HepG2 (cell line): ENCODE measurements around the gene SELENOM. TPM values are rescaled to one million over a fixed set of nuclear protein-coding genes. Genes with fewer than 3 reads are reported as not detected.

Experiments
- AGO1 ChIP-seq: fragments of 200-400 bp; formaldehyde crosslinking; IDR thresholded peaks from 2 replicates; pipeline ENCODE4 v1.6.1; 2017; ENCODE audit warnings: mild to moderate bottlenecking, low read depth, low read length, moderate library complexity; ENCODE audit not compliant: poor library complexity, severe bottlenecking
- HHEX ChIP-seq: IDR thresholded peaks from 2 replicates; pipeline ENCODE4 v1.6.1; 2016; ENCODE audit warnings: control low read depth
- HOXD1 ChIP-seq: sonication (generic); formaldehyde crosslinking; IDR thresholded peaks from 2 replicates; pipeline ENCODE4 v1.5.0; 2020; ENCODE audit warnings: missing genetic modification reagents
- MAFG ChIP-seq: sonication (generic); formaldehyde crosslinking; IDR thresholded peaks from 2 replicates; pipeline ENCODE4 v1.5.1; 2020; ENCODE audit warnings: mild to moderate bottlenecking, missing genetic modification reagents
- MAFK ChIP-seq, 2 experiments: IDR thresholded peaks in 1 of 2; conservative IDR thresholded peaks in 1 of 2; 2 replicates each; pipeline ENCODE4 v1.6.1; 2011; ENCODE audit warnings: improper control_type of control experiment in 2 of 2, low read length in 2 of 2
- MEF2D ChIP-seq: sonication (generic); formaldehyde crosslinking; IDR thresholded peaks from 2 replicates; pipeline ENCODE4 v1.5.1; 2020; ENCODE audit warnings: mild to moderate bottlenecking, missing genetic modification reagents
- NFKBIZ ChIP-seq: IDR thresholded peaks from 2 replicates; pipeline ENCODE4 v1.6.1; 2018; ENCODE audit warnings: missing genetic modification reagents, missing compliant biosample characterization
- SOX5 ChIP-seq: IDR thresholded peaks from 2 replicates; pipeline ENCODE4 v1.6.1; 2016; ENCODE audit warnings: borderline replicate concordance
- SP2 ChIP-seq: sonication (generic); formaldehyde crosslinking; IDR thresholded peaks from 2 replicates; pipeline ENCODE4 v1.5.1; 2020; ENCODE audit warnings: mild to moderate bottlenecking, missing genetic modification reagents
- SRY ChIP-seq: sonication (generic); formaldehyde crosslinking; IDR thresholded peaks from 2 replicates; pipeline ENCODE4 v1.8.0; 2022; ENCODE audit warnings: mild to moderate bottlenecking, missing genetic modification reagents
- TFDP2 ChIP-seq: sonication (generic); formaldehyde crosslinking; IDR thresholded peaks from 2 replicates; pipeline ENCODE4 v1.4.0; 2020; ENCODE audit warnings: missing genetic modification reagents
- THAP9 ChIP-seq: sonication (generic); formaldehyde crosslinking; IDR thresholded peaks from 2 replicates; pipeline ENCODE4; 2020; ENCODE audit warnings: missing genetic modification reagents, mild to moderate bottlenecking, borderline replicate concordance
- ZMYM2 ChIP-seq: sonication (generic); formaldehyde crosslinking; IDR thresholded peaks from 2 replicates; pipeline ENCODE4 v1.8.0; 2022; ENCODE audit warnings: mild to moderate bottlenecking, missing genetic modification reagents
- ZNF160 ChIP-seq: sonication (generic); formaldehyde crosslinking; IDR thresholded peaks from 2 replicates; pipeline ENCODE4 v1.8.0; 2022; ENCODE audit warnings: mild to moderate bottlenecking, inconsistent platforms, missing genetic modification reagents
- ZNF362 ChIP-seq: sonication (generic); formaldehyde crosslinking; IDR thresholded peaks from 2 replicates; pipeline ENCODE4 v1.4.0; 2020; ENCODE audit warnings: missing genetic modification reagents, mild to moderate bottlenecking, borderline replicate concordance
- ZNF629 ChIP-seq: sonication (generic); formaldehyde crosslinking; conservative IDR thresholded peaks from 2 replicates; pipeline ENCODE4 v1.5.0; 2020; ENCODE audit warnings: missing genetic modification reagents
- ZSCAN22 ChIP-seq: sonication (generic); formaldehyde crosslinking; IDR thresholded peaks from 2 replicates; pipeline ENCODE4 v1.4.0; 2020; ENCODE audit warnings: mild to moderate bottlenecking, missing genetic modification reagents
- ZSCAN5A ChIP-seq: sonication (generic); formaldehyde crosslinking; IDR thresholded peaks from 2 replicates; pipeline ENCODE4 v1.8.0; 2022; ENCODE audit warnings: mild to moderate bottlenecking, missing genetic modification reagents, borderline replicate concordance
- polyA plus RNA-seq, 8 experiments: library from polyadenylated mRNA; depleted of rRNA in 3 of 8; stranded (reverse) in 7 of 8; unstranded in 1 of 8; fragments of >200 nt; fragmentation: Illumina TruSeq in 4 of 8; extraction: Trizol in 4 of 8; gene quantifications; 2 replicates each; pipeline versions ENCODE4 v1.2.1 to v1.2.3, GENCODE V29; 2011 to 2016; ENCODE audit warnings: low read depth in 4 of 8, missing spikeins in 1 of 8, mixed read lengths in 1 of 8; ENCODE audit not compliant: insufficient read depth in 1 of 8
- total RNA-seq, 5 experiments: library from RNA; depleted of rRNA; stranded (reverse); fragments of >200 nt; fragmentation: Illumina TruSeq; extraction: Trizol; gene quantifications; 2 replicates each; pipeline ENCODE4 v1.2.3, GENCODE V29; 2016; ENCODE audit warnings: low read depth in 1 of 5
- TF ChIP-seq, protein P1 (sequence below): sonication (generic); formaldehyde crosslinking; IDR thresholded peaks from 2 replicates; pipeline ENCODE4 v1.4.0; 2020; ENCODE audit warnings: missing genetic modification reagents, mild to moderate bottlenecking, borderline replicate concordance
- TF ChIP-seq, protein P2 (sequence below): IDR thresholded peaks from 2 replicates; pipeline ENCODE4 v1.6.1; 2016; ENCODE audit warnings: mild to moderate bottlenecking, missing biosample characterization, missing genetic modification reagents

SELENOM gene
- total and polyA plus RNA-seq, 2 of the 13 experiments (the other 11 are each of a cell fraction or from before 2014, with no cell fraction given): 4.1 to 4.3 TPM

GRCh38 chr22:31055635-31056159, 51.7 kb downstream of the SELENOM start (continued):
- TF ChIP-seq TFDP2: peak; percentile 84
- TF ChIP-seq, protein P1, sequence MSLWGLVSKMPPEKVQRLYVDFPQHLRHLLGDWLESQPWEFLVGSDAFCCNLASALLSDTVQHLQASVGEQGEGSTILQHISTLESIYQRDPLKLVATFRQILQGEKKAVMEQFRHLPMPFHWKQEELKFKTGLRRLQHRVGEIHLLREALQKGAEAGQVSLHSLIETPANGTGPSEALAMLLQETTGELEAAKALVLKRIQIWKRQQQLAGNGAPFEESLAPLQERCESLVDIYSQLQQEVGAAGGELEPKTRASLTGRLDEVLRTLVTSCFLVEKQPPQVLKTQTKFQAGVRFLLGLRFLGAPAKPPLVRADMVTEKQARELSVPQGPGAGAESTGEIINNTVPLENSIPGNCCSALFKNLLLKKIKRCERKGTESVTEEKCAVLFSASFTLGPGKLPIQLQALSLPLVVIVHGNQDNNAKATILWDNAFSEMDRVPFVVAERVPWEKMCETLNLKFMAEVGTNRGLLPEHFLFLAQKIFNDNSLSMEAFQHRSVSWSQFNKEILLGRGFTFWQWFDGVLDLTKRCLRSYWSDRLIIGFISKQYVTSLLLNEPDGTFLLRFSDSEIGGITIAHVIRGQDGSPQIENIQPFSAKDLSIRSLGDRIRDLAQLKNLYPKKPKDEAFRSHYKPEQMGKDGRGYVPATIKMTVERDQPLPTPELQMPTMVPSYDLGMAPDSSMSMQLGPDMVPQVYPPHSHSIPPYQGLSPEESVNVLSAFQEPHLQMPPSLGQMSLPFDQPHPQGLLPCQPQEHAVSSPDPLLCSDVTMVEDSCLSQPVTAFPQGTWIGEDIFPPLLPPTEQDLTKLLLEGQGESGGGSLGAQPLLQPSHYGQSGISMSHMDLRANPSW (CRISPR knock-in tag): no peak
- TF ChIP-seq NFKBIZ (CRISPR knock-in tag): peak; percentile 87; the same call in 1 of the 2 replicates
- TF ChIP-seq MEF2D (CRISPR knock-in tag): peak; percentile 86
- TF ChIP-seq ZNF629 (CRISPR knock-in tag): peak; percentile 99
- peak; percentile 91; the same call in 1 of the 2 replicates for TF ChIP-seq SOX5 (CRISPR knock-in tag)
- TF ChIP-seq, protein P2, sequence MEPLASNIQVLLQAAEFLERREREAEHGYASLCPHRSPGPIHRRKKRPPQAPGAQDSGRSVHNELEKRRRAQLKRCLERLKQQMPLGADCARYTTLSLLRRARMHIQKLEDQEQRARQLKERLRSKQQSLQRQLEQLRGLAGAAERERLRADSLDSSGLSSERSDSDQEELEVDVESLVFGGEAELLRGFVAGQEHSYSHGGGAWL (CRISPR knock-in tag): peak; percentile 51; the same call in 1 of the 2 replicates
- TF ChIP-seq HOXD1 (CRISPR knock-in tag): 0 out of 2 replicates have a peak, but pooled peaks have one; percentile 73
- TF ChIP-seq HHEX (CRISPR knock-in tag): peak; percentile 47
- no peak for TF ChIP-seq SP2 (CRISPR knock-in tag)
- peak; percentile 70; the same call in 1 of the 2 replicates for TF ChIP-seq ZNF362 (CRISPR knock-in tag)
- TF ChIP-seq MAFK (conservative IDR thresholded peaks at IDR 0.05 in 1 of 2, IDR thresholded peaks at IDR 0.05 in 1 of 2; ENCODE audit: low read length in 2 of 2): no peak
- TF ChIP-seq THAP9: peak; percentile 63; the same call in 1 of the 2 replicates
- TF ChIP-seq ZSCAN22 (CRISPR knock-in tag): no peak
- TF ChIP-seq AGO1: no peak
- TF ChIP-seq SRY (CRISPR knock-in tag): peak; percentile 66; the same call in 1 of the 2 replicates
- TF ChIP-seq ZSCAN5A: no peak
- peak; percentile 83 for TF ChIP-seq ZMYM2
- peak; percentile 70 for TF ChIP-seq ZNF160 (CRISPR knock-in tag)
- no peak for TF ChIP-seq MAFG
